Neural progenitor cell (in vitro differentiated cells): ENCODE data around the gene MBNL2.

ENCODE experiments used
- EZH2 ChIP-seq: fragments of 200-600 bp; sonication (generic); IDR thresholded peaks from 2 replicates; pipeline ENCODE4 v1.6.1; 2017; ENCODE audit warnings: antibody characterized with exemption, mild to moderate bottlenecking, moderate library complexity
- TF ChIP-seq, protein P1 (sequence below): fragments of 200-600 bp; sonication (generic); IDR thresholded peaks from 2 replicates; pipeline ENCODE4 v1.5.1; 2017; ENCODE audit warnings: antibody characterized with exemption, mild to moderate bottlenecking

DNA sequence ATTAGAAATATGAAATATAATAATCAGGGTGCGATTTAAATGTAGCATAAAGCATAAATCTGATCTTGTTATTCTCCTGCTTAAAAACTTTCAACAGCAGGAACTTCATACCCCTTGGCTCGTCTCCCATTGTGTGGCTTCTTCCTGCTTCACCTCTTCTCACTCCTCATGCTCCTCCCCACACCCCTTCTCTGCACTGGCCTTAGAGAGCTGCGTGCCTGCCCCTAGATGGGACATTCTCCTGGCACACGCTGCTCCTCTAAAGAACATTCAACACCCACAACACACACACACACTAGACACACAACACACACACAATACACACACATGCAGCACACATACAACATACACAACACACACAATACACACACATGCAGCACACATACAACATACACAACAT, 107.2 kb downstream of the MBNL2 start:
- TF ChIP-seq, protein P1, sequence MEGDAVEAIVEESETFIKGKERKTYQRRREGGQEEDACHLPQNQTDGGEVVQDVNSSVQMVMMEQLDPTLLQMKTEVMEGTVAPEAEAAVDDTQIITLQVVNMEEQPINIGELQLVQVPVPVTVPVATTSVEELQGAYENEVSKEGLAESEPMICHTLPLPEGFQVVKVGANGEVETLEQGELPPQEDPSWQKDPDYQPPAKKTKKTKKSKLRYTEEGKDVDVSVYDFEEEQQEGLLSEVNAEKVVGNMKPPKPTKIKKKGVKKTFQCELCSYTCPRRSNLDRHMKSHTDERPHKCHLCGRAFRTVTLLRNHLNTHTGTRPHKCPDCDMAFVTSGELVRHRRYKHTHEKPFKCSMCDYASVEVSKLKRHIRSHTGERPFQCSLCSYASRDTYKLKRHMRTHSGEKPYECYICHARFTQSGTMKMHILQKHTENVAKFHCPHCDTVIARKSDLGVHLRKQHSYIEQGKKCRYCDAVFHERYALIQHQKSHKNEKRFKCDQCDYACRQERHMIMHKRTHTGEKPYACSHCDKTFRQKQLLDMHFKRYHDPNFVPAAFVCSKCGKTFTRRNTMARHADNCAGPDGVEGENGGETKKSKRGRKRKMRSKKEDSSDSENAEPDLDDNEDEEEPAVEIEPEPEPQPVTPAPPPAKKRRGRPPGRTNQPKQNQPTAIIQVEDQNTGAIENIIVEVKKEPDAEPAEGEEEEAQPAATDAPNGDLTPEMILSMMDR = no peak
- no peak for TF ChIP-seq EZH2
